BE2C (cell line): ENCODE measurements around the gene PARD3.

ENCODE experiments used
- DNase-seq: peaks from one replicate; pipeline ENCODE4 v3.0.0-alpha.2; 2020
- H3K27me3 ChIP-seq: fragments of 250-450 bp; sonication (Bioruptor Pico); 2 replicates; pipeline ENCODE4 v1.5.1; 2020; ENCODE audit warnings: mild to moderate bottlenecking
- H3K36me3 ChIP-seq: fragments of 250-450 bp; sonication (Bioruptor Pico); 2 replicates; pipeline ENCODE4 v1.5.1; 2020; ENCODE audit warnings: mild to moderate bottlenecking
- H3K4me1 ChIP-seq: fragments of 250-450 bp; sonication (Bioruptor Pico); 2 replicates; pipeline ENCODE4 v1.5.1; 2020
- H3K4me3 ChIP-seq: 2 replicates; pipeline ENCODE4 v1.5.1; 2011; ENCODE audit warnings: low read depth, low read length
- H3K9me3 ChIP-seq: fragments of 250-450 bp; sonication (Bioruptor Pico); 2 replicates; pipeline ENCODE4 v1.5.1; 2020
- TF ChIP-seq, protein P1 (sequence below): IDR thresholded peaks from 2 replicates; pipeline ENCODE4 v1.5.1; 2012; ENCODE audit warnings: mild to moderate bottlenecking, low read depth, low read length

PARD3 gene

DNA sequence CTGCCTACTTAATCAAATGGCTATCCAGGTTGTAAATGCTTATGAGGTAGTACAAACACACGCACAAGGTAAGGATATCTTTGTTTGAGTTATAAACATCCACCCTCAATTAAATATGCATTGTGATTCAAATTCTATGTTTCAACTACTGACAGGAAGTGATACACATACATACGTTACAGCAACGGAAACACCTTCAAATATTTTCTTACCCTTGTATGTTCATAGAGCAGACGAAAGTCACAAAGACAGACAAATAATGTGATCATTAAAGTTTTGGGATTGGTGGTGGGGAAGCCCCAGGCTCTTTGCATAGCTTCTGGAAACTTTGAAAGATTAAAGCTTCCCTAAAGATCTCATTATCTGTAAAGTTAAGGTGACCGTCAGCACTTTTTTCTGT, 521.0 kb downstream of the PARD3 start:
- H3K36me3 ChIP-seq = no peaks in the 10 kb centered on the region
- H3K4me3 ChIP-seq = no peak overlapping the region
- DNase-seq = no peak
- TF ChIP-seq, protein P1, sequence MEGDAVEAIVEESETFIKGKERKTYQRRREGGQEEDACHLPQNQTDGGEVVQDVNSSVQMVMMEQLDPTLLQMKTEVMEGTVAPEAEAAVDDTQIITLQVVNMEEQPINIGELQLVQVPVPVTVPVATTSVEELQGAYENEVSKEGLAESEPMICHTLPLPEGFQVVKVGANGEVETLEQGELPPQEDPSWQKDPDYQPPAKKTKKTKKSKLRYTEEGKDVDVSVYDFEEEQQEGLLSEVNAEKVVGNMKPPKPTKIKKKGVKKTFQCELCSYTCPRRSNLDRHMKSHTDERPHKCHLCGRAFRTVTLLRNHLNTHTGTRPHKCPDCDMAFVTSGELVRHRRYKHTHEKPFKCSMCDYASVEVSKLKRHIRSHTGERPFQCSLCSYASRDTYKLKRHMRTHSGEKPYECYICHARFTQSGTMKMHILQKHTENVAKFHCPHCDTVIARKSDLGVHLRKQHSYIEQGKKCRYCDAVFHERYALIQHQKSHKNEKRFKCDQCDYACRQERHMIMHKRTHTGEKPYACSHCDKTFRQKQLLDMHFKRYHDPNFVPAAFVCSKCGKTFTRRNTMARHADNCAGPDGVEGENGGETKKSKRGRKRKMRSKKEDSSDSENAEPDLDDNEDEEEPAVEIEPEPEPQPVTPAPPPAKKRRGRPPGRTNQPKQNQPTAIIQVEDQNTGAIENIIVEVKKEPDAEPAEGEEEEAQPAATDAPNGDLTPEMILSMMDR = no peak
- H3K4me1 ChIP-seq = no peaks in the 10 kb centered on the region
- H3K27me3 ChIP-seq = no peaks in the 10 kb centered on the region
- H3K9me3 ChIP-seq = no peaks in the 10 kb centered on the region

DNA sequence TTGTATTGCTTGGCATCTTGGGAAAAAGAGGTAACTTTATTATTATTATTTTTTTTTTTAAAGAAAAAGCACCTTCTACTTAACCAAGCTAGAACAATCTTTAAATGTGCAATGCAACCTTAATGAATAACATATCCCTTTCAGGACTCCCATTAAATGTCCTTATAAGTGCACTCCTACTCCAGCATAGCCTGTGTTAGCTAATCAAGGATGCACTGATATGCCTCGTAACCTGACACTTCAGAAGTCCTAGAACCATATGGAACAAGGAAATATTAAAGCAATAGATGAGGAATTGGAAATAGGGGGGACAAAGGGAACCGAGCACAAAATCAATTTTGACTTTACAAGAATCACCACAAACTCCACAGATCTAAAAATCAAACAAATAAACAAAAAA, 522.4 kb downstream of the PARD3 start:
- Histone ChIP-seq H3K4me3 (no peak overlapping the region), H3K27me3 (no peaks in the 10 kb centered on the region), H3K36me3 (no peaks in the 10 kb centered on the region), H3K9me3 (no peaks in the 10 kb centered on the region), H3K4me1 (no peaks in the 10 kb centered on the region)
- no peak for DNase-seq
- TF ChIP-seq, protein P1 = no peak

DNA sequence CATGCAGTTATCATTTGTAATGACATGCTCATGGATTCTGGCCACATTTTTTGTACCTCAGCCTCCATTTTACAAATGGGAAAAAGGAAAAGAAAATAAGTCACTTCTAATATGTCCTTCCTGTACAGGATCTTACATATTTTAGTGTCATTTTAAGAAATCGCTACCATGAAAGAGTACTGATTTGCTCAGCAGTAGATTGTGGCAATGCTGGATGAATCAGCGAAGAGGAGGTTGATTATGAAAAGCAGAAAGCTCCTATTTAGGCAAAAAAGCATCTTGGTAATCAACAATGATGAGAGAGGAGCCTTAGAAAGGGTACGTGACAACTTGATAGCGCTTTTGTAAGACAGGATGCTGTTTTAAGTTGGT, 522.9 kb downstream of the PARD3 start:
- no peak for DNase-seq
- H3K9me3 ChIP-seq = no peaks in the 10 kb centered on the region

DNA sequence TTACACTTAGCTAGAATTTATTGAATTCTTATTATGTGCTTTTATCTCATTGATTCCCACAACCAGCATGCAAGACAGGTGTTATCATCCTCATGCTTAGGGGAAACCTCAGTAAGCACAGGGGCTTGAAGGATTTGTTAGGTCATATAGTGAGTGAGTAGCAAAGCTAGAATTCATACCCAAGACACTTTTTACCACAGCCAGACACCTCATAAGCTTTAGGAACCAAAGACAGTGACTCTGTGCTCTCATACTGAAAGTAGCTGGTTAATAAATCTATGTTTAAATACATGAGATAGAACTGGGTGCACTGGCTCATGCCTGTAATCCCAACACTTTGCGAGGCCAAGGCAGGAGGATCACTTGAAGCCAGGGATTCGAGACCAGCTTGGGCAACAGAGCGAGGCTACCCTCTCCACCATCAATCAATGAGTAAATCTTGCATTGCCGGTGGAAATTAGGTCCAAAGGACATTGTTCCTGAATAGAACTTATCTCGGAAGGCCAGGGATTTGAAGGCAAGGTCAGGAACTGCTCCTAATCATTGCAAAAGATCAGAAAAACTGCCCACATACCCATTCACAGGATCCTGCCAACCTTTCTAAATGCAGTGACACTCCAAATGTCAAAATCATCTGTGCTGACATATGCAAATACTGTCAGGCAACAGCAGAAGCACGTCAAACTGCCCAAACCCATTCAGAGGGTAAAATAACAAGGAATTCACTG, 523.5 kb downstream of the PARD3 start:
- no peaks in the 10 kb centered on the region for H3K36me3 ChIP-seq
- DNase-seq = no peak
- H3K4me3 ChIP-seq = no peak overlapping the region
- TF ChIP-seq, protein P1 = no peak
- no peaks in the 10 kb centered on the region for H3K4me1 ChIP-seq
- H3K27me3 ChIP-seq = no peaks in the 10 kb centered on the region
- no peaks in the 10 kb centered on the region for H3K9me3 ChIP-seq

More for the DNA sequence above, 522.9 kb downstream of the PARD3 start:
- no peaks in the 10 kb centered on the region for H3K27me3 ChIP-seq
- no peaks in the 10 kb centered on the region for H3K4me1 ChIP-seq
- no peaks in the 10 kb centered on the region for H3K36me3 ChIP-seq
- no peak overlapping the region for H3K4me3 ChIP-seq
- TF ChIP-seq, protein P1 = no peak

DNA sequence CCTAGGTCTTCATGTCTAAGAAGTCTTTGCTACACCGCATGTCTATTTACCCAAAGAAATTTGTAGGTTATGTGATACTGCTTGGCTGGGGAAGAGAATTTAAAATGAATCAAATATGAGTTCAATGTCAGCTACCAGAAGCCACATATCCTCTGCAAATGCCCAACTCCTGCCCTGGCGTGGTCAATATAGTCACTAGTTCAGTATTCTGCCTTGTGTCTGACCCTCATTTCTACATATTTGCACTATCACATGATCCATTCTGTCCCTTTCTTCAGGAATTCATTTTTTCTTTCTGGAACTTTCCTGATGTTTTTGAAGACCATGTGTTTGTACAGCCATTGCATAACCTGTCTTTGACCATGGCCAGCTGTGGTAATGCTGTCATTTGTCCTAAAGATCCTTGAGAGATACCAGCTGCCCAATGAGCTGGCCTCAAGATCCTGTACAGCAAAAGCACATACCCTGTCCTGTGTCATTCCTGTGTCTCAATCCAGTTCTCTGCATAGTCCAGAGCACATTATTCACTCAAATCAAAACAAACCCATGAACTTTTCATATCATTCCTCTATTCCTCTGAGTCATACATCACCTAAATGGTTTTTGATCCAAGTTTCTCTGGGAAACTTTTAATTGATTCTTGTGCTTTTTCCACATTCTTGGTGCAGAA, 524.5 kb downstream of the PARD3 start:
- no peak for DNase-seq
- Histone ChIP-seq H3K27me3 (no peaks in the 10 kb centered on the region), H3K4me1 (no peaks in the 10 kb centered on the region), H3K36me3 (no peaks in the 10 kb centered on the region), H3K4me3 (no peak overlapping the region), H3K9me3 (no peaks in the 10 kb centered on the region)
- TF ChIP-seq, protein P1 = no peak

DNA sequence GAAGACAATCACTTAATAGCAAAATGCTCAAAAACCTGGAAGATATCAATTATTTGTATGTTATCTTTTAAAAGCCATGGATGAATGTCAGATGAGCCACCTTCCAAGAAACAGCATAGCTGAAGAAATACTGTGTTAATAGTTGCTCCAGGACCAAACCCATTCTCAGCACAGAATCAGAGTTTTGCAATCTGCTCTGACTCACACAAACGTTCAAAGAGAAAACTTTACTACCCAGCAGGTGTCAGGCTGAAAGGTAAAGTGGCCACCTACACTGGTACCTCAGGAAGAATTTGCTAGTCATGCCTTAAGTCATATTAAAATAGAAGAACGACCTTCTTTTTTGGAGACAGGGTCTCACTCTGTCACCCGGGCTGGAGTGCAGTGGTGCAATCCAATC, 526.5 kb downstream of the PARD3 start:
- Histone ChIP-seq H3K4me3 (no peak overlapping the region), H3K27me3 (no peaks in the 10 kb centered on the region), H3K4me1 (no peaks in the 10 kb centered on the region), H3K9me3 (no peaks in the 10 kb centered on the region), H3K36me3 (no peaks in the 10 kb centered on the region)
- TF ChIP-seq, protein P1 = no peak
- no peak for DNase-seq
